Chondrocyte (in vitro differentiated cells): Measurements from ENCODE around the gene INMT. TPM values are rescaled to one million over a fixed set of nuclear protein-coding genes. Genes with fewer than 3 reads are reported as not detected.

Source experiments
- DNase-seq: peaks from one replicate; pipeline ENCODE4 v3.0.0; 2021; ENCODE audit warnings: mixed read lengths, low spot score
- H3K27ac Mint-ChIP-seq: one replicate; pipeline ENCODE4 v1.8.0; 2021; ENCODE audit warnings: mild to moderate bottlenecking, moderate library complexity, mixed read lengths; ENCODE audit not compliant: unreplicated experiment
- H3K27me3 Mint-ChIP-seq: 2 replicates; pipeline ENCODE4 v1.8.0; 2021; ENCODE audit warnings: low read depth, mixed read lengths
- H3K36me3 Mint-ChIP-seq: 2 replicates; pipeline ENCODE4 v1.8.0; 2021; ENCODE audit warnings: low read depth, mixed read lengths
- H3K4me1 Mint-ChIP-seq: 2 replicates; pipeline ENCODE4 v1.8.0; 2021; ENCODE audit warnings: low read depth, mild to moderate bottlenecking, mixed read lengths
- H3K4me3 Mint-ChIP-seq: one replicate; pipeline ENCODE4 v1.8.0; 2021; ENCODE audit warnings: mild to moderate bottlenecking, moderate library complexity, mixed read lengths; ENCODE audit not compliant: unreplicated experiment
- H3K9me3 Mint-ChIP-seq: 2 replicates; pipeline ENCODE4 v1.8.0; 2021; ENCODE audit warnings: low read depth, mixed read lengths
- total RNA-seq: library from RNA; stranded (reverse); gene quantifications from 3 replicates; pipeline ENCODE4 v1.2.1, GENCODE V29; 2021
- TF ChIP-seq, protein P1 (sequence below): fragments of 200-600 bp; sonication (generic); IDR thresholded peaks from 2 replicates; pipeline ENCODE4 v1.5.0; 2021; ENCODE audit warnings: antibody characterized with exemption, mild to moderate bottlenecking, moderate library complexity

The INMT gene
- total RNA-seq, 1 donor from 2014 or later: 73.2 TPM

- peaks cover 4% of the 10 kb centered on the region for H3K4me1 Mint-ChIP-seq
- TF ChIP-seq, protein P1, sequence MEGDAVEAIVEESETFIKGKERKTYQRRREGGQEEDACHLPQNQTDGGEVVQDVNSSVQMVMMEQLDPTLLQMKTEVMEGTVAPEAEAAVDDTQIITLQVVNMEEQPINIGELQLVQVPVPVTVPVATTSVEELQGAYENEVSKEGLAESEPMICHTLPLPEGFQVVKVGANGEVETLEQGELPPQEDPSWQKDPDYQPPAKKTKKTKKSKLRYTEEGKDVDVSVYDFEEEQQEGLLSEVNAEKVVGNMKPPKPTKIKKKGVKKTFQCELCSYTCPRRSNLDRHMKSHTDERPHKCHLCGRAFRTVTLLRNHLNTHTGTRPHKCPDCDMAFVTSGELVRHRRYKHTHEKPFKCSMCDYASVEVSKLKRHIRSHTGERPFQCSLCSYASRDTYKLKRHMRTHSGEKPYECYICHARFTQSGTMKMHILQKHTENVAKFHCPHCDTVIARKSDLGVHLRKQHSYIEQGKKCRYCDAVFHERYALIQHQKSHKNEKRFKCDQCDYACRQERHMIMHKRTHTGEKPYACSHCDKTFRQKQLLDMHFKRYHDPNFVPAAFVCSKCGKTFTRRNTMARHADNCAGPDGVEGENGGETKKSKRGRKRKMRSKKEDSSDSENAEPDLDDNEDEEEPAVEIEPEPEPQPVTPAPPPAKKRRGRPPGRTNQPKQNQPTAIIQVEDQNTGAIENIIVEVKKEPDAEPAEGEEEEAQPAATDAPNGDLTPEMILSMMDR: no peak
- no peak overlapping the region for H3K27ac Mint-ChIP-seq
- peaks cover 42% of the 10 kb centered on the region for H3K27me3 Mint-ChIP-seq
- H3K36me3 Mint-ChIP-seq: no peaks in the 10 kb centered on the region
- no peak overlapping the region for H3K4me3 Mint-ChIP-seq
- peaks cover 5% of the 10 kb centered on the region for H3K9me3 Mint-ChIP-seq
- no peak for DNase-seq
These were observed 16.3 kb upstream of the INMT start for GRCh38 chr7:30735631-30736030.

DNA sequence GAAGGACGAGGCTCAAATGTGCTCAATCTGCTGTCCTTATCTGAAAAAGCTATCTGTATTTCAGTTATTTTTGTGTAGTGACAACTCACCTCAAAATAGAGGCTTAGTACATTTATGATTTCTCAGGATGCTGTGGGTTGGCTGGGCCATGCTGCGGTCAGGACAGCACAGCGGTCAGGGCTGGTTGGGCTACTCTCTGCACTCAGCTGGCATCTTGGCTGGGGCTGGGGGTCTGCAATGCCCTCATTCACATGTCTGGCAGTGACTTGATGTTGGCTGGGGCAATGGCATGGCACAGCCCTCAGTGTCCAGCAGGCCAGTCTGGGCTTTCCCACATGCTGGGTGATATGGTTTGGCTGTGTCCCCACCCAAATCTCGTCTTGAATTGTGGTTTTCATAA lies 15.6 kb upstream of the INMT start:
- Mint-ChIP-seq H3K4me1 (peaks cover 4% of the 10 kb centered on the region), H3K4me3 (no peak overlapping the region), H3K27ac (no peak overlapping the region), H3K27me3 (peaks cover 38% of the 10 kb centered on the region), H3K9me3 (peaks cover 5% of the 10 kb centered on the region), H3K36me3 (no peaks in the 10 kb centered on the region)
- TF ChIP-seq, protein P1: no peak
- DNase-seq: no peak

DNA sequence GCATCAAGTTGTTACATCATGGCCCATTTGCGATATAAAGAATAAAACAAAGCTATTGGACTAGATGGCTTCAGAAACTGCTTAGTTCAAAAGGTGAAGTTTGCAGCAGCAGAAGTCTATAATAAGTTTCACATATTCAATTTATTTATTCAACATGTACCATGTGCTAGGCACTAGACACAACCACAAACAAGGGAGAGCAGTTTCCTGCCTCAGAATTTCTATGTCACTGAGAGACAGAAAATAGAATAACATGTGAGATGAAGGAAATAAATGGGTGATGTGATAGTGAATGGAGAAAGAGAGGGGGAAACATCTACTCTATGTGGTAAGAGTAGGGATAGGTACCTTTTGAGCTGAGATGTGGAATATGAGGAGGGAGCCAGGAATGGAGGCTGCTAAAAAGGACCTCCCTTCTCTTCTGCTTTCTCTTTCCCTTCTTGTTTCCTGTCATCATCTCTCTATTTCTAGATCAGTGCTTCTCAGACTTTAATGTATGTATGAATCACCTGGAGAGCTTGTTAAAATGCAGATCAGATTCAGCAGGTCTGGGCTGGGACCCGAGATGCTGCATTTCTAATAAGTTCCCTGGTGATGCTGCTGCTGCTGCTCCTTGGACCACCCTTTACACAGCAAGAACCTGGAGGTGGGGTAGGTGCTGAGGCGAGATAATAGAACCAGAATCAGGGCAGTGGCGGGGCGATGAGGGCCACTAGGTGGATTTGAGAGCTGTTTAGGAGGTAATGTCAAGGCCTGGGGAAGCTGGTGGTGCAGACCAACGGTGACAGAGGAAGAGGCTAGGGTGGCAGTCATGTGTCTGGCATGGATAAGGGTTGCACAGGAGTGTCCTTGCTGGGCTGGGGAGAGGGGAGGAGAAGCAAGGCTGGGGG lies 13.7 kb upstream of the INMT start:
- no peak for DNase-seq
- Mint-ChIP-seq H3K27ac (no peak overlapping the region), H3K36me3 (no peaks in the 10 kb centered on the region), H3K4me3 (no peak overlapping the region), H3K4me1 (no peaks in the 10 kb centered on the region), H3K27me3 (peaks cover 29% of the 10 kb centered on the region), H3K9me3 (peaks cover 5% of the 10 kb centered on the region)
- TF ChIP-seq, protein P1: no peak

DNA sequence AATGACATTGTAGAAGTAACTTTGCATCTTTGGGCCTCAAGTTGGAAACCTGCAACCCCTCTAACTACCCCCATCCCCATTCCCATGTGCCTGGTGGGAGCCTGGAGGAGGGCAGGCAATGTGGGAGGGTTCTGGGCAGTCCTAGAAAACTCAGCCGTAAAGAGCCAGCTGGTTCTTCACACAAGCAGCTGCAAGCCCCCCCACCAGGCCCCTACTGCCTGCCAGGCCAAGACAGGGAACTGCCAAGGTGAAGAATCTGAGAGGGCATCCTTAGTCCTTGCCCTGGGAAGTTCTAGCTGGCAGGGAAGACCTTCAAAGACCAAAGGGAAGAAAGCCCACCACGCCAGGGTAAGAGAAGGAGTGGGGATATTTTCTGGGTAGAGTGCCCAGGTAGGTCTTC lies 12.2 kb upstream of the INMT start:
- Mint-ChIP-seq H3K27ac (no peak overlapping the region), H3K4me1 (no peaks in the 10 kb centered on the region), H3K27me3 (peaks cover 31% of the 10 kb centered on the region), H3K9me3 (peaks cover 5% of the 10 kb centered on the region), H3K4me3 (no peak overlapping the region), H3K36me3 (no peaks in the 10 kb centered on the region)
- no peak for DNase-seq
- TF ChIP-seq, protein P1: no peak

- peaks cover 5% of the 10 kb centered on the region for H3K4me1 Mint-ChIP-seq
- H3K27ac Mint-ChIP-seq: no peak overlapping the region
- peaks cover 25% of the 10 kb centered on the region for H3K27me3 Mint-ChIP-seq
- no peak for DNase-seq
- no peak overlapping the region for H3K4me3 Mint-ChIP-seq
- H3K36me3 Mint-ChIP-seq: no peaks in the 10 kb centered on the region
- TF ChIP-seq, protein P1: peak; percentile 99
- no peaks in the 10 kb centered on the region for H3K9me3 Mint-ChIP-seq
These were observed 11.3 kb upstream of the INMT start for GRCh38 chr7:30740417-30741181.
